ENCODE data around the gene PRKN.

- peak; percentile 77 for TF ChIP-seq CTCF (IDR thresholded peaks at IDR 0.05)
- TF ChIP-seq ZFX (IDR thresholded peaks at IDR 0.05; ENCODE audit: borderline replicate concordance), result no peak
These were observed 1108.6 kb downstream of the PRKN start for GRCh38 chr6:161618831-161619454.

Measured in 22Rv1 (cell line).